ENCODE results near the gene CHRNA3. TPM values are rescaled to one million over a fixed set of nuclear protein-coding genes. Genes with fewer than 3 reads are reported as not detected.

The CHRNA3 gene
- total RNA-seq, 1 donor from 2014 or later, result 1.3 TPM

- Histone ChIP-seq H3K27me3 (ENCODE audit: low read depth) (peaks cover 38% of the 10 kb centered on the region), H3K27ac (no peak overlapping the region), H3K4me3 (no peak overlapping the region), H3K4me1 (peaks cover 4% of the 10 kb centered on the region), H3K36me3 (no peaks in the 10 kb centered on the region), H3K9me3 (no peaks in the 10 kb centered on the region)
- ATAC-seq (no peak), DNase-seq (no peak)
- TF ChIP-seq CTCF (IDR thresholded peaks at IDR 0.05), result no peak
- intact Hi-C loops (cut with DNase I), result no loop called here
Observed at GRCh38 chr15:78625606-78626280, 4.9 kb upstream of the CHRNA3 start.

- ATAC-seq (no peak), DNase-seq (no peak)
- Histone ChIP-seq H3K36me3 (no peaks in the 10 kb centered on the region), H3K27ac (no peak overlapping the region), H3K9me3 (no peaks in the 10 kb centered on the region), H3K27me3 (ENCODE audit: low read depth) (peaks cover 46% of the 10 kb centered on the region), H3K4me3 (no peak overlapping the region), H3K4me1 (peaks cover 13% of the 10 kb centered on the region)
- no peak for TF ChIP-seq CTCF (IDR thresholded peaks at IDR 0.05)
- intact Hi-C loops (cut with DNase I), result no loop called here
Observed at GRCh38 chr15:78624651-78625590, 4.1 kb upstream of the CHRNA3 start.

- Histone ChIP-seq H3K9me3 (no peaks in the 10 kb centered on the region), H3K4me1 (peaks cover 15% of the 10 kb centered on the region), H3K27me3 (ENCODE audit: low read depth) (peaks cover 56% of the 10 kb centered on the region), H3K36me3 (no peaks in the 10 kb centered on the region), H3K27ac (no peak overlapping the region), H3K4me3 (no peak overlapping the region)
- TF ChIP-seq CTCF (IDR thresholded peaks at IDR 0.05), result no peak
- DNase-seq (no peak), ATAC-seq (no peak)
- intact Hi-C loops (cut with DNase I), result no loop called here
Observed at GRCh38 chr15:78623786-78624497, 3.1 kb upstream of the CHRNA3 start.

GRCh38 chr15:78621810-78622402 is 1.1 kb upstream of the CHRNA3 start:
- intact Hi-C loops (cut with DNase I), result no loop called here
- no peak for ATAC-seq
- no peak for TF ChIP-seq CTCF (IDR thresholded peaks at IDR 0.05)

GRCh38 chr15:78620021-78620526 is 722 bp downstream of the CHRNA3 start:
- peak overlapping the region; percentile 28 for H3K4me3 ChIP-seq
- no peaks in the 10 kb centered on the region for H3K9me3 ChIP-seq
- peaks cover 56% of the 10 kb centered on the region for H3K27me3 ChIP-seq (ENCODE audit: low read depth)
- ATAC-seq, result no peak
- DNase-seq, result no peak
- no peak overlapping the region for H3K27ac ChIP-seq
- H3K36me3 ChIP-seq, result no peaks in the 10 kb centered on the region
- TF ChIP-seq CTCF (IDR thresholded peaks at IDR 0.05), result no peak
- intact Hi-C loops (cut with DNase I), result no loop called here
- peaks cover 15% of the 10 kb centered on the region for H3K4me1 ChIP-seq

More at GRCh38 chr15:78621810-78622402, 1.1 kb upstream of the CHRNA3 start:
- peaks cover 56% of the 10 kb centered on the region for H3K27me3 ChIP-seq (ENCODE audit: low read depth)
- no peaks in the 10 kb centered on the region for H3K9me3 ChIP-seq
- no peaks in the 10 kb centered on the region for H3K36me3 ChIP-seq
- no peak for DNase-seq
- H3K4me3 ChIP-seq, result no peak overlapping the region
- H3K27ac ChIP-seq, result no peak overlapping the region
- peaks cover 15% of the 10 kb centered on the region for H3K4me1 ChIP-seq

All from lower lobe of right lung (tissue), 2 donors.